ENCODE results near the gene KIF26B. TPM values are rescaled to one million over a fixed set of nuclear protein-coding genes. Genes with fewer than 3 reads are reported as not detected.

Gene KIF26B
- total RNA-seq, 1 donor from 2014 or later, result 0.45 TPM

GRCh38 chr1:245412306-245412705 is 257.5 kb downstream of the KIF26B start:
- no peak for DNase-seq (ENCODE audit: low spot score)
- intact Hi-C loops (cut with DNase I), result loop anchor here (5.0 kb wide), 1 partner anchor 375 kb away; no protein-coding TSS in a partner anchor
- no peak for ATAC-seq

GRCh38 chr1:245416781-245417180 is 262.0 kb downstream of the KIF26B start:
- ATAC-seq (no peak), DNase-seq (ENCODE audit: low spot score) (no peak)
- intact Hi-C loops (cut with DNase I), result no loop called here

GRCh38 chr1:245418077-245418476 is 263.3 kb downstream of the KIF26B start:
- intact Hi-C loops (cut with DNase I), result no loop called here
- ATAC-seq (no peak), DNase-seq (ENCODE audit: low spot score) (no peak)

GRCh38 chr1:245419461-245419978 is 264.7 kb downstream of the KIF26B start:
- ATAC-seq, result no peak
- no peak for DNase-seq (ENCODE audit: low spot score)
- intact Hi-C loops (cut with DNase I), result no loop called here

GRCh38 chr1:245419989-245420388 is 265.2 kb downstream of the KIF26B start:
- no peak for ATAC-seq
- intact Hi-C loops (cut with DNase I), result no loop called here
- DNase-seq (ENCODE audit: low spot score), result no peak

GRCh38 chr1:245420926-245421325 is 266.1 kb downstream of the KIF26B start:
- no peak for DNase-seq (ENCODE audit: low spot score)
- intact Hi-C loops (cut with DNase I), result no loop called here
- ATAC-seq, result no peak

- ATAC-seq, result no peak
- intact Hi-C loops (cut with DNase I), result no loop called here
- DNase-seq (ENCODE audit: low spot score), result no peak
Measured at GRCh38 chr1:245428681-245429080, 273.9 kb downstream of the KIF26B start.

- intact Hi-C loops (cut with DNase I), result no loop called here
- ATAC-seq (no peak), DNase-seq (ENCODE audit: low spot score) (no peak)
Measured at GRCh38 chr1:245431706-245432105, 276.9 kb downstream of the KIF26B start.

- DNase-seq (ENCODE audit: low spot score), result no peak
- intact Hi-C loops (cut with DNase I), result no loop called here
- ATAC-seq, result no peak
Measured at GRCh38 chr1:245432228-245432875, 277.6 kb downstream of the KIF26B start.

GRCh38 chr1:245433561-245433960 is 278.8 kb downstream of the KIF26B start:
- intact Hi-C loops (cut with DNase I), result no loop called here
- ATAC-seq, result no peak

GRCh38 chr1:245434280-245434679 is 279.5 kb downstream of the KIF26B start:
- intact Hi-C loops (cut with DNase I), result no loop called here
- DNase-seq (ENCODE audit: low spot score), result no peak
- no peak for ATAC-seq

More at GRCh38 chr1:245433561-245433960, 278.8 kb downstream of the KIF26B start:
- no peak for DNase-seq (ENCODE audit: low spot score)

GRCh38 chr1:245436407-245436806 is 281.6 kb downstream of the KIF26B start:
- ATAC-seq (no peak), DNase-seq (ENCODE audit: low spot score) (no peak)
- intact Hi-C loops (cut with DNase I), result no loop called here

- intact Hi-C loops (cut with DNase I), result no loop called here
- ATAC-seq, result no peak
- DNase-seq (ENCODE audit: low spot score), result no peak
Measured at GRCh38 chr1:245437369-245438062, 282.7 kb downstream of the KIF26B start.

- DNase-seq (ENCODE audit: low spot score) (no peak), ATAC-seq (no peak)
- intact Hi-C loops (cut with DNase I), result no loop called here
Measured at GRCh38 chr1:245440922-245441321, 286.1 kb downstream of the KIF26B start.

GRCh38 chr1:245441689-245442088 is 286.9 kb downstream of the KIF26B start:
- no peak for ATAC-seq
- intact Hi-C loops (cut with DNase I), result no loop called here
- no peak for DNase-seq (ENCODE audit: low spot score)

GRCh38 chr1:245444147-245444828 is 289.5 kb downstream of the KIF26B start:
- intact Hi-C loops (cut with DNase I), result no loop called here

GRCh38 chr1:245444945-245445344 is 290.2 kb downstream of the KIF26B start:
- DNase-seq (ENCODE audit: low spot score) (no peak), ATAC-seq (no peak)
- intact Hi-C loops (cut with DNase I), result no loop called here

More at GRCh38 chr1:245444147-245444828, 289.5 kb downstream of the KIF26B start:
- ATAC-seq (no peak), DNase-seq (ENCODE audit: low spot score) (no peak)

GRCh38 chr1:245448531-245448930 is 293.7 kb downstream of the KIF26B start:
- no peak for DNase-seq (ENCODE audit: low spot score)
- intact Hi-C loops (cut with DNase I), result no loop called here
- no peak for ATAC-seq

- ATAC-seq (no peak), DNase-seq (ENCODE audit: low spot score) (no peak)
- intact Hi-C loops (cut with DNase I), result no loop called here
Measured at GRCh38 chr1:245448975-245449431, 294.2 kb downstream of the KIF26B start.

GRCh38 chr1:245453541-245453940 is 298.8 kb downstream of the KIF26B start:
- intact Hi-C loops (cut with DNase I), result no loop called here
- ATAC-seq, result no peak

More at GRCh38 chr1:245453541-245453940, 298.8 kb downstream of the KIF26B start:
- no peak for DNase-seq (ENCODE audit: low spot score)
